ENCODE data around the gene TMEM132D. TPM values are rescaled to one million over a fixed set of nuclear protein-coding genes. Genes with fewer than 3 reads are reported as not detected.

TMEM132D gene
- total RNA-seq, 5 donors from 2014 or later (not counting 1 experiment from before 2014, with no cell fraction given): not detected

- Mint-ChIP-seq H3K4me3 (no peak overlapping the region), H3K27me3 (no peaks in the 10 kb centered on the region), H3K9me3 (peaks cover 0 to 4% (median 4%) of the 10 kb centered on the region in 3 donors), H3K27ac (no peak overlapping the region), H3K4me1 (no peaks in the 10 kb centered on the region), H3K36me3 (no peaks in the 10 kb centered on the region)
- ATAC-seq (replicated peaks in 1 of 4) (no peak), DNase-seq (no peak)
- no CpG with 5 or more reads among the region's 1 CpG for WGBS (ENCODE audit: insufficient coverage)
- H3K4me3 ChIP-seq (ENCODE audit: control insufficient read depth in 1 of 2, extremely low read depth in 1 of 2, low read length in 1 of 2): no peak overlapping the region
- H3K9me3 ChIP-seq: no peaks in the 10 kb centered on the region
- ChIA-PET POLR2A (no interaction called here), CTCF (no interaction called here)
- H3K4me1 ChIP-seq (ENCODE audit: control insufficient read depth in 1 of 2, extremely low read depth in 1 of 2, insufficient read depth in 2 of 2, low read length in 2 of 2): no peaks in the 10 kb centered on the region
- no peaks in the 10 kb centered on the region for H3K36me3 ChIP-seq (ENCODE audit: control insufficient read depth in 2 of 2, extremely low read depth in 1 of 2, insufficient read depth in 1 of 2, low read length in 1 of 2)
- peaks cover 0 to 5% of the 10 kb centered on the region in 2 experiments for H3K27me3 ChIP-seq (replicated peaks in 1 of 2; ENCODE audit: control insufficient read depth in 2 of 2, extremely low read depth in 1 of 2, insufficient read depth in 2 of 2, low read length in 1 of 2)
- no peak overlapping the region for H3K27ac ChIP-seq (ENCODE audit: low read length)
Observed at GRCh38 chr12:129847063-129847462, 56.8 kb downstream of the TMEM132D start.

GRCh38 chr12:129844662-129845220 is 59.1 kb downstream of the TMEM132D start:
- Histone ChIP-seq H3K36me3 (ENCODE audit: control insufficient read depth in 2 of 2, extremely low read depth in 1 of 2, insufficient read depth in 1 of 2, low read length in 1 of 2) (no peaks in the 10 kb centered on the region), H3K4me1 (ENCODE audit: control insufficient read depth in 1 of 2, extremely low read depth in 1 of 2, insufficient read depth in 2 of 2, low read length in 2 of 2) (no peaks in the 10 kb centered on the region), H3K27ac (ENCODE audit: low read length) (no peak overlapping the region), H3K4me3 (ENCODE audit: control insufficient read depth in 1 of 2, extremely low read depth in 1 of 2, low read length in 1 of 2) (no peak overlapping the region), H3K27me3 (replicated peaks in 1 of 2; ENCODE audit: control insufficient read depth in 2 of 2, extremely low read depth in 1 of 2, insufficient read depth in 2 of 2, low read length in 1 of 2) (peaks cover 0 to 3% of the 10 kb centered on the region in 2 experiments), H3K9me3 (no peaks in the 10 kb centered on the region)
- Mint-ChIP-seq H3K4me1 (no peaks in the 10 kb centered on the region), H3K27me3 (no peaks in the 10 kb centered on the region), H3K9me3 (peaks cover 0 to 4% (median 2%) of the 10 kb centered on the region in 3 donors), H3K27ac (no peak overlapping the region), H3K36me3 (no peaks in the 10 kb centered on the region), H3K4me3 (no peak overlapping the region)
- CTCF ChIA-PET: no interaction called here
- POLR2A ChIA-PET: no interaction called here
- WGBS (ENCODE audit: insufficient coverage): no CpG with 5 or more reads among the region's 5 CpGs
- no peak for DNase-seq
- ATAC-seq (replicated peaks in 1 of 4): no peak

DNA sequence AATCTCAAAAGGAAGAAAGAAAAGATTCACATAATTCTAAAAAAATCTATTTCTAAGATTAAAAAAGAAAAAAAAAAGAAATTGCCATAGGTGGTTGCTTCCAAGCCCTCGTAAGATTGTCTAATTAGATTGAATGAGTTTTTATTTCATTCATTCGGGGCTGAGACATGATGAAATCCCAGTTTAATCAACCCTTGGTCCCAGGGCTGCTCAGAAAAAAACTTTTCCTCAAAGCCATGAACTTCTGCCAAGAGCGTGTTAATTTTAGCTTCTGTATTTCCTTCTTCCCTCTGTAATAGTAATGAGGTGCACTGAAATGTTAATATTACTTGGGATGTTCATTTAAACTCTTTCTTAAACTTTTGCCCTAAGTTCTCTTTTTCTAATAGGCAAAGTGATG is 62.6 kb downstream of the TMEM132D start:
- Mint-ChIP-seq H3K27me3 (no peaks in the 10 kb centered on the region), H3K4me3 (no peak overlapping the region), H3K9me3 (peaks cover 0 to 2% (median 0%) of the 10 kb centered on the region in 3 donors), H3K4me1 (no peaks in the 10 kb centered on the region), H3K27ac (no peak overlapping the region), H3K36me3 (no peaks in the 10 kb centered on the region)
- WGBS (ENCODE audit: insufficient coverage): 80% methylated on average over 1 of the region's 3 CpGs
- Histone ChIP-seq H3K27me3 (replicated peaks in 1 of 2; ENCODE audit: control insufficient read depth in 2 of 2, extremely low read depth in 1 of 2, insufficient read depth in 2 of 2, low read length in 1 of 2) (no peaks in the 10 kb centered on the region), H3K36me3 (ENCODE audit: control insufficient read depth in 2 of 2, extremely low read depth in 1 of 2, insufficient read depth in 1 of 2, low read length in 1 of 2) (no peaks in the 10 kb centered on the region), H3K4me3 (ENCODE audit: control insufficient read depth in 1 of 2, extremely low read depth in 1 of 2, low read length in 1 of 2) (no peak overlapping the region), H3K27ac (ENCODE audit: low read length) (no peak overlapping the region), H3K4me1 (ENCODE audit: control insufficient read depth in 1 of 2, extremely low read depth in 1 of 2, insufficient read depth in 2 of 2, low read length in 2 of 2) (no peaks in the 10 kb centered on the region), H3K9me3 (no peaks in the 10 kb centered on the region)
- CTCF ChIA-PET: no interaction called here
- no peak for ATAC-seq (replicated peaks in 1 of 4)
- no peak for DNase-seq
- POLR2A ChIA-PET: no interaction called here

DNA sequence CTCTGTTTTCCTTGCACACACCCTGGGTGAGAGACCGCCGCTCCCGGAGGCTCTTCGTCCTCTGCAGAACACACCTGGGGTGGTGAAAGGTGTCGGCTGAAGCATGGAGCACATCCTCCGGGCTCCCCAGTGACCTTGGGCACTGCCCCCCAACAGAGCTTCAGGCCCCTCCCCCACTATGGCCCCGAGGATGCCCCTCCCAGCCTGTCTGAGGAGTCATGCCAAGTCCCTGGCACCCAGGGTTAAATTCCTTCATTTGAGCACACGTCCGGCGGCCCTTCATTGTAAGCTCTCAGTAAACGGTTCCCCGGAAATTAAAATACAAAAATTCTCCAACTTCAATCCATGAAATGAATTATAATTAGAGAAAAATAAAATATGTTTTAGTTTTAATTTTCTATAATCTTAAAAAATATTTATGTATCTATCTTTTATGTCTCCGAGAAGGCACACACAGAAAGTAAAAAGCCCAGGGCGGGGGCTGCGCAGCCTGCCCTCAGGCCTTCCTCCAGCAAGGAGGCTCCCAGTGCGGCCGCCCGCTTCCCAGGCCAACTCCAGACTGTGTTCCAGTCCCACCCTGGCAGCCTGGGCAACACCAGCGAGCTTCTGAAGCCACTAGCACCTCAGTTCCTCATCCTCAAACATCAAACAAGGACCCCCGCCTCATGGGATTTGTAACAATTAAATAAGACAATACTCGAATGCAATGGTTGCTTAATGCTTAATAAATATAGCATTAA is 63.5 kb downstream of the TMEM132D start:
- WGBS (ENCODE audit: insufficient coverage): 74% methylated on average over 3 of the region's 21 CpGs
- Mint-ChIP-seq H3K36me3 (no peaks in the 10 kb centered on the region), H3K27ac (no peak overlapping the region), H3K27me3 (no peaks in the 10 kb centered on the region), H3K4me3 (no peak overlapping the region), H3K4me1 (no peaks in the 10 kb centered on the region), H3K9me3 (peaks cover 0 to 2% (median 0%) of the 10 kb centered on the region in 3 donors)
- Histone ChIP-seq H3K4me3 (ENCODE audit: control insufficient read depth in 1 of 2, extremely low read depth in 1 of 2, low read length in 1 of 2) (no peak overlapping the region), H3K27ac (ENCODE audit: low read length) (no peak overlapping the region), H3K4me1 (ENCODE audit: control insufficient read depth in 1 of 2, extremely low read depth in 1 of 2, insufficient read depth in 2 of 2, low read length in 2 of 2) (no peaks in the 10 kb centered on the region), H3K9me3 (no peaks in the 10 kb centered on the region), H3K36me3 (ENCODE audit: control insufficient read depth in 2 of 2, extremely low read depth in 1 of 2, insufficient read depth in 1 of 2, low read length in 1 of 2) (no peaks in the 10 kb centered on the region), H3K27me3 (replicated peaks in 1 of 2; ENCODE audit: control insufficient read depth in 2 of 2, extremely low read depth in 1 of 2, insufficient read depth in 2 of 2, low read length in 1 of 2) (no peaks in the 10 kb centered on the region)
- CTCF ChIA-PET: no interaction called here
- DNase-seq: no peak
- no peak for ATAC-seq (replicated peaks in 1 of 4)
- POLR2A ChIA-PET: no interaction called here

- 94% methylated on average over 7 of the region's 10 CpGs for WGBS (ENCODE audit: insufficient coverage)
- Histone ChIP-seq H3K27ac (ENCODE audit: low read length) (no peak overlapping the region), H3K27me3 (replicated peaks in 1 of 2; ENCODE audit: control insufficient read depth in 2 of 2, extremely low read depth in 1 of 2, insufficient read depth in 2 of 2, low read length in 1 of 2) (no peaks in the 10 kb centered on the region), H3K4me3 (ENCODE audit: control insufficient read depth in 1 of 2, extremely low read depth in 1 of 2, low read length in 1 of 2) (no peak overlapping the region), H3K9me3 (no peaks in the 10 kb centered on the region), H3K4me1 (ENCODE audit: control insufficient read depth in 1 of 2, extremely low read depth in 1 of 2, insufficient read depth in 2 of 2, low read length in 2 of 2) (no peaks in the 10 kb centered on the region), H3K36me3 (ENCODE audit: control insufficient read depth in 2 of 2, extremely low read depth in 1 of 2, insufficient read depth in 1 of 2, low read length in 1 of 2) (no peaks in the 10 kb centered on the region)
- Mint-ChIP-seq H3K27ac (no peak overlapping the region), H3K4me1 (no peaks in the 10 kb centered on the region), H3K27me3 (no peaks in the 10 kb centered on the region), H3K9me3 (no peaks in the 10 kb centered on the region), H3K36me3 (no peaks in the 10 kb centered on the region), H3K4me3 (no peak overlapping the region)
- DNase-seq (no peak), ATAC-seq (replicated peaks in 1 of 4) (no peak)
- CTCF ChIA-PET: no interaction called here
- POLR2A ChIA-PET: no interaction called here
Observed at GRCh38 chr12:129839679-129840078, 64.1 kb downstream of the TMEM132D start.

GRCh38 chr12:129831294-129831693 is 72.5 kb downstream of the TMEM132D start:
- Mint-ChIP-seq H3K4me3 (no peak overlapping the region), H3K9me3 (peaks cover 0 to 3% (median 3%) of the 10 kb centered on the region in 3 donors), H3K27me3 (no peaks in the 10 kb centered on the region), H3K27ac (no peak overlapping the region), H3K4me1 (no peaks in the 10 kb centered on the region), H3K36me3 (no peaks in the 10 kb centered on the region)
- Histone ChIP-seq H3K4me1 (ENCODE audit: control insufficient read depth in 1 of 2, extremely low read depth in 1 of 2, insufficient read depth in 2 of 2, low read length in 2 of 2) (no peaks in the 10 kb centered on the region), H3K27ac (ENCODE audit: low read length) (no peak overlapping the region), H3K27me3 (replicated peaks in 1 of 2; ENCODE audit: control insufficient read depth in 2 of 2, extremely low read depth in 1 of 2, insufficient read depth in 2 of 2, low read length in 1 of 2) (peaks cover 0 to 5% of the 10 kb centered on the region in 2 experiments), H3K4me3 (ENCODE audit: control insufficient read depth in 1 of 2, extremely low read depth in 1 of 2, low read length in 1 of 2) (no peak overlapping the region), H3K36me3 (ENCODE audit: control insufficient read depth in 2 of 2, extremely low read depth in 1 of 2, insufficient read depth in 1 of 2, low read length in 1 of 2) (no peaks in the 10 kb centered on the region), H3K9me3 (no peaks in the 10 kb centered on the region)
- WGBS (ENCODE audit: insufficient coverage): 95% methylated on average over 12 of the region's 16 CpGs
- ATAC-seq (replicated peaks in 1 of 4) (no peak), DNase-seq (no peak)
- POLR2A ChIA-PET: no interaction called here
- CTCF ChIA-PET: no interaction called here

Data from T-cell (primary cell).